Measurements from ENCODE around the gene RAE1. TPM values are rescaled to one million over a fixed set of nuclear protein-coding genes. Genes with fewer than 3 reads are reported as not detected.

Gene RAE1
- total RNA-seq, 1 experiment from 2014 or later: 53.1 TPM

DNA sequence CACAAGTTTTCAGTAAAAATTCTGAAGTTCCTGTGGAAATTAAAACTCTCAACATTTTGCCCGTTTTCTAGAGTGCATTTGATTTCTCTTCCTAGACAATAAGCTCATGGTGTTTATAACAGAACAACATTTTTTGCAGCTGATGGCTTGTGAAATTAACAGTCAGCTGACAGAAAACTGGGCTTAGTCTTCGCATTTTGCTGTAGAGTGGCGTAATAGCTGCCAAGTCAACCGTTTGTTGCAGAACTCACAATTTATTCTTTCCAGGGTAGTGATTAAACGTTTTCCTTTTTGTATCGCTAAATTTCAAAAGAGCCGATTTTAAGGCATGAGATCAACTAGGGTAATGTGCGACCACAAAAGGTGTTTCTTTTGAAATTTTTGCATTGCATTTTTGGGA lies 20.1 kb upstream of the RAE1 start:
- H3K79me1 ChIP-seq (ENCODE audit: insufficient read depth, low read depth, low read length, poor library complexity, severe bottlenecking): no peaks in the 10 kb centered on the region
- no peaks in the 10 kb centered on the region for H3K9me3 ChIP-seq (ENCODE audit: control insufficient read depth, low read depth, low read length)
- no peaks in the 10 kb centered on the region for H3K4me1 ChIP-seq (ENCODE audit: insufficient read depth, low read length)
- H3K14ac ChIP-seq (ENCODE audit: insufficient read depth, low read length): no peak overlapping the region
- H4K8ac ChIP-seq (replicated peaks; ENCODE audit: insufficient read length, low read depth, low read length): no peak overlapping the region
- no peaks in the 10 kb centered on the region for H3K36me3 Mint-ChIP-seq (ENCODE audit: insufficient read depth in 1 of 3, low read depth in 3 of 3)
- H3K27ac Mint-ChIP-seq: no peak overlapping the region
- no peak overlapping the region for H3K18ac ChIP-seq (ENCODE audit: insufficient read length, low read depth, low read length)
- no peak overlapping the region for H2AK5ac ChIP-seq (ENCODE audit: insufficient read length, low read length)
- H3K23me2 ChIP-seq (ENCODE audit: insufficient read length, low read depth, low read length, poor library complexity, severe bottlenecking): no peaks in the 10 kb centered on the region
- no peak overlapping the region for H3K56ac ChIP-seq (ENCODE audit: insufficient read length, low read depth, low read length)
- WGBS (ENCODE audit: extremely low coverage, insufficient read length, low lambda C conversion rate): no CpG with 5 or more reads among the region's 8 CpGs
- no peak overlapping the region for H3K4ac ChIP-seq (ENCODE audit: low read depth, low read length)
- H4K91ac ChIP-seq (ENCODE audit: insufficient read length, low read depth, low read length): no peak overlapping the region
- H3K79me2 ChIP-seq (ENCODE audit: insufficient read depth, low read length): no peaks in the 10 kb centered on the region
- H3K4me3 Mint-ChIP-seq: no peak overlapping the region
- no peak overlapping the region for H2AFZ ChIP-seq (ENCODE audit: low read length)
- TF ChIP-seq, protein P1, sequence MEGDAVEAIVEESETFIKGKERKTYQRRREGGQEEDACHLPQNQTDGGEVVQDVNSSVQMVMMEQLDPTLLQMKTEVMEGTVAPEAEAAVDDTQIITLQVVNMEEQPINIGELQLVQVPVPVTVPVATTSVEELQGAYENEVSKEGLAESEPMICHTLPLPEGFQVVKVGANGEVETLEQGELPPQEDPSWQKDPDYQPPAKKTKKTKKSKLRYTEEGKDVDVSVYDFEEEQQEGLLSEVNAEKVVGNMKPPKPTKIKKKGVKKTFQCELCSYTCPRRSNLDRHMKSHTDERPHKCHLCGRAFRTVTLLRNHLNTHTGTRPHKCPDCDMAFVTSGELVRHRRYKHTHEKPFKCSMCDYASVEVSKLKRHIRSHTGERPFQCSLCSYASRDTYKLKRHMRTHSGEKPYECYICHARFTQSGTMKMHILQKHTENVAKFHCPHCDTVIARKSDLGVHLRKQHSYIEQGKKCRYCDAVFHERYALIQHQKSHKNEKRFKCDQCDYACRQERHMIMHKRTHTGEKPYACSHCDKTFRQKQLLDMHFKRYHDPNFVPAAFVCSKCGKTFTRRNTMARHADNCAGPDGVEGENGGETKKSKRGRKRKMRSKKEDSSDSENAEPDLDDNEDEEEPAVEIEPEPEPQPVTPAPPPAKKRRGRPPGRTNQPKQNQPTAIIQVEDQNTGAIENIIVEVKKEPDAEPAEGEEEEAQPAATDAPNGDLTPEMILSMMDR (conservative IDR thresholded peaks at IDR 0.05): no peak
- no peaks in the 10 kb centered on the region for H3K9me3 Mint-ChIP-seq
- H3K23ac ChIP-seq (ENCODE audit: insufficient read length, low read depth, low read length): no peak overlapping the region
- H3K27me3 ChIP-seq (ENCODE audit: insufficient read depth, low read length): no peaks in the 10 kb centered on the region
- H4K5ac ChIP-seq (ENCODE audit: insufficient read length, low read depth, low read length): no peak overlapping the region
- H3K4me2 ChIP-seq (ENCODE audit: insufficient read depth, insufficient read length, low read length): no peak overlapping the region
- H3K4me1 Mint-ChIP-seq: peaks cover 12 to 15% of the 10 kb centered on the region in 2 experiments
- no peak for DNase-seq
- H3K9ac ChIP-seq (ENCODE audit: extremely low read depth, insufficient read length, low read length): no peak overlapping the region
- H3K27ac ChIP-seq (ENCODE audit: insufficient read length, low read depth, low read length): no peak overlapping the region
- peaks cover 17% of the 10 kb centered on the region for H3K27me3 Mint-ChIP-seq (ENCODE audit: low read depth)
- H2BK15ac ChIP-seq (ENCODE audit: low read depth, low read length): no peak overlapping the region
- H2BK20ac ChIP-seq (ENCODE audit: low read depth, low read length, poor library complexity, severe bottlenecking): no peak overlapping the region
- no peak overlapping the region for H2BK12ac ChIP-seq (ENCODE audit: insufficient read length, low read depth, low read length)
- no peak overlapping the region for H2BK120ac ChIP-seq (ENCODE audit: low read depth, low read length, poor library complexity, severe bottlenecking)
- H2BK5ac ChIP-seq (ENCODE audit: insufficient read length, low read length): no peak overlapping the region
- no peak overlapping the region for H3T11ph ChIP-seq (ENCODE audit: low read length)
- H4K20me1 ChIP-seq (ENCODE audit: control insufficient read depth, insufficient read depth, insufficient read length): no peaks in the 10 kb centered on the region
